GM10266 (cell line): ENCODE results near the gene C4orf50.

Experiments used
- DNase-seq: peaks from one replicate; pipeline ENCODE4 v3.0.0; 2012; ENCODE audit errors: extremely low spot score
- TF ChIP-seq, protein P1 (sequence below): IDR thresholded peaks from 2 replicates; pipeline ENCODE4 v1.5.1; 2012; ENCODE audit warnings: mild to moderate bottlenecking, low read depth; ENCODE audit not compliant: control insufficient read depth, insufficient read depth; ENCODE audit errors: missing control alignments

C4orf50 gene

DNA sequence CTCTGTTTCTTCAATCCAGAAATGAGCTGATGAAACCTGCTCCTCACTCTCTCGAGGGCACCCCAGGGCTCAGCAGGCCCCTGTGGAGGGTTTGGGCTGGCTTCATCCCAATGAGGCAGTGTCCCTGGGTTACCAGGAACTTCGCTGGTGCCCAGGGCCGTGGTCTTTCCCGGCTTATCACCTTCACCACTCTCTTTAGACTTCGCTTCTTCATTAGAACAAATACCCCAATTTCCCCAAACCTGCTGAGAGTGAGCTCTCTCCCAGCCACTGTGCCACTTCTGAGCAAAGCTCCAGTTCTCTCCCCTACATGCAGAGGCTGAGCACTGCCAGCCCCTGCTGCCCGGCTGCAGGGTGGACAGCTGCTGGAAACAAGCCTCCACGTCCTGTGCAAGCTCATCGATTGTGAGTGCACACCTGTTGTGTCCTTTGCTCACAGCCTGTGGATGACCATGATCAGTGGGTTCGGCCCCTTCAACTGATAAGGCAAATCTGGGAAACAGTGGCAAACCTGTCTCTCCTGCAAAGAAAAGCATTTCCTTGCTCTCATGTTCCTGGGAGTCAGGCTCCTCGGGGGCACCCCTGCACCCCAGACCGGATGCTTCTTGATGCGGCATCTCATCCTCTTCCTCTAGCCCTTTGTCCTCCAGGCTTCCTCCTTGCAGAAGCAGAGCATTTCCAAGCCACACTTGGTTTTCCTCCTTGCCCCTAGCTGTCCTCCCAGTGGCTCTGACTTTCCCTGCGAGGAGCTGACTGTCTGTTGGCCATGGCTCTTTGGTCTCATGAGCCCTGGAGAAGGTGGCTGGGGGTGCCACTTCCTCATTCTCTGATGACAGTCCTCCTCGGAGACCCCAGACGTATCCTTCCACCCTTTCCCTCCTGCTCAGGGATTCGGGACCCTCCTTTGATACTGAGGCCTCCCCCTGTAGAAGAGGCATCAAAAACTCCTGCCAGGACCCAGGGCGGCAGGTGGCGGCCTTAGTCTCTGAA lies 28.7 kb downstream of the C4orf50 start:
- TF ChIP-seq, protein P1, sequence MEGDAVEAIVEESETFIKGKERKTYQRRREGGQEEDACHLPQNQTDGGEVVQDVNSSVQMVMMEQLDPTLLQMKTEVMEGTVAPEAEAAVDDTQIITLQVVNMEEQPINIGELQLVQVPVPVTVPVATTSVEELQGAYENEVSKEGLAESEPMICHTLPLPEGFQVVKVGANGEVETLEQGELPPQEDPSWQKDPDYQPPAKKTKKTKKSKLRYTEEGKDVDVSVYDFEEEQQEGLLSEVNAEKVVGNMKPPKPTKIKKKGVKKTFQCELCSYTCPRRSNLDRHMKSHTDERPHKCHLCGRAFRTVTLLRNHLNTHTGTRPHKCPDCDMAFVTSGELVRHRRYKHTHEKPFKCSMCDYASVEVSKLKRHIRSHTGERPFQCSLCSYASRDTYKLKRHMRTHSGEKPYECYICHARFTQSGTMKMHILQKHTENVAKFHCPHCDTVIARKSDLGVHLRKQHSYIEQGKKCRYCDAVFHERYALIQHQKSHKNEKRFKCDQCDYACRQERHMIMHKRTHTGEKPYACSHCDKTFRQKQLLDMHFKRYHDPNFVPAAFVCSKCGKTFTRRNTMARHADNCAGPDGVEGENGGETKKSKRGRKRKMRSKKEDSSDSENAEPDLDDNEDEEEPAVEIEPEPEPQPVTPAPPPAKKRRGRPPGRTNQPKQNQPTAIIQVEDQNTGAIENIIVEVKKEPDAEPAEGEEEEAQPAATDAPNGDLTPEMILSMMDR: no peak

DNA sequence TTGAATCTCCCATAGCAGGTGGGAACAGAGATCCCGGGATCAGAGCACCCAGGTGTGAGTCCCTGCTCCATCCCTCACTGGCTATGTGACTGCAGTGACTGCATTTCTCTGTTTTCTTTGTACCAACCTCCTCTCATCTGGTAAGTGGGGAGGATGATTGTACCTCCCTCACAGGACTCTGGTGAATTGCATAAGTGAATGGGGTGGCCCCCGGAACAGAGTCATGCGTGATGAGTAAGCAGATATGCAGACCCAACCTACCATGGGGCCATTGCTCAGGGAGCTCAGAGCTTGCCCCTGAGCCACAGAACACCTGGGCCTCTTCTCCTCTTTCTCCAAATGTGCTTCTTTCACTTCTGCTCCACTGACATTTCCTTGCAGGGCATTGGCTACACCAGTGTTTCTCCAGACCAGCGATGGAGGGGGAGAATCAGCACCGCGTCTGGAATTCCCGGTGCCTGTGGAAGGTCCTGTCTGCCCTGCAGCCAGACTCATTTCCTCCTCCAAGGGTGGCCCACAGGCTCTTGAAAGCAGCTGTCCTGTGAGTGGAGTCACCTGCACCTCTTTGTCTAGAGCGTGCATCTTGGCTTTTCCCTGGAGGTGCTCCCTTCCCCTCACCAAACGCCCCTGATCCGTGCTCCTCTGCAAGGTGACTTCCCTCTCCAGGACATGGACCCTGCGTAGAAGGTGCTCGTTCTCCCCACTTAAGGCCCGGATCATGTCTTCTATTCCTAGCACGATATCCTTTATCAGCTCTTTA lies 30.0 kb downstream of the C4orf50 start:
- no peak for DNase-seq
- TF ChIP-seq, protein P1: no peak

More for the DNA sequence above, 28.7 kb downstream of the C4orf50 start:
- DNase-seq: no peak

DNA sequence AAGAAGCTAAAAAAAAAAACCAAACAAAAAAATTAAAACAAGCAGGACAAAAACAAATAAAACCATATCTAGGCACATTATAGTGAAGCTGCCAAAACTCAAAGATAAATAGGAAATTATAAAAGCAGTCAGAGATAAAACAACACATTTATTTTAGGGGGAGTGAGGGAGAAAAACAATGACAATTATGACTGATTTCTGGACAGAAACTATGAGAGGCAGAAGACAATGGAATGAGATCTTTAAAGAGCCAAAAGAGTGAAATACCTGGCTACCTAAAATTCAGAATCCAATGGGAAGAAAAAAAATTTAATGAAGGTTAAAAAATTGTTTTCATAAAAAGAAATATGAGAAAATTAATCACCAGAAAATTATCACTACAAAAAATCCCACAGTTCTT lies 33.4 kb downstream of the C4orf50 start:
- TF ChIP-seq, protein P1: no peak
- DNase-seq: no peak

DNA sequence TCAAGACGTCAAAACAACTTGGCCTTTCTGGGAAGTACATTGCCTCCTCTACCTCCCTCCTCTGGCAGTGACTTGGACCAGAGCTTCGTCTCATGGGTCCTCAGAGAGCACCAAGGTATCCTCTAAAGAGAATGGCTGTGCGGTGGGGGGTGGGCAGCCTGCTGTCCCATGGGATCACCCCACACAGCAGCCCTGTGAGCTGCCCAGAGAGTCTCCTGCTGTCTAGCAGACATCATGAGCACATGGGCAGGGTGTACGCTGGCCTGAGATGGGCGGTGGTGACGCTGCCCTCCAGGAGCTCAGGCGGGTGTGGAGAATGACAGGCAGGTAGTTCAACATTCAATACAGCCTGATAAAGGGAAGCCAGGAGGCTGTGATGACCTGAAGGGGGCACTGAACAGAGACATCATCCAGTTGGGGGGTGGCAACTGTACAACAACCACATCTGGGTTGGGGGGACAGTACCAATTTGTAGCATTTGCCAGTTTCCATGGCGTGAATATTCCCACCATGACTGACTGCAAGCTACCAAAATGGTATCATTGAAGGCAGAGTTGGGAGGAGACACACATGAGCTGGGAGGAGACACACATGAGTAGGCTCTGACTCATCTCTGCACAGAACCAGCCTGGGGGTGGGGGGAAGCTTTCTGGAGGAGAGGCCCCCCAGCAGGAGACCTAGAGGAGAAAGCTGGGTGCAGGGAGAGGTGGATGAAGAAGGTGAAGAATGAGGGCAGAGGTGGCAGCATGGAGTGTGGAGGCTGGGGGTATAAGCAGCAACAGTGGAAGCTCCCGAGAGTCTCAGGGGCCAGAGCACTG lies 35.9 kb downstream of the C4orf50 start:
- TF ChIP-seq, protein P1: no peak
- DNase-seq: no peak

DNA sequence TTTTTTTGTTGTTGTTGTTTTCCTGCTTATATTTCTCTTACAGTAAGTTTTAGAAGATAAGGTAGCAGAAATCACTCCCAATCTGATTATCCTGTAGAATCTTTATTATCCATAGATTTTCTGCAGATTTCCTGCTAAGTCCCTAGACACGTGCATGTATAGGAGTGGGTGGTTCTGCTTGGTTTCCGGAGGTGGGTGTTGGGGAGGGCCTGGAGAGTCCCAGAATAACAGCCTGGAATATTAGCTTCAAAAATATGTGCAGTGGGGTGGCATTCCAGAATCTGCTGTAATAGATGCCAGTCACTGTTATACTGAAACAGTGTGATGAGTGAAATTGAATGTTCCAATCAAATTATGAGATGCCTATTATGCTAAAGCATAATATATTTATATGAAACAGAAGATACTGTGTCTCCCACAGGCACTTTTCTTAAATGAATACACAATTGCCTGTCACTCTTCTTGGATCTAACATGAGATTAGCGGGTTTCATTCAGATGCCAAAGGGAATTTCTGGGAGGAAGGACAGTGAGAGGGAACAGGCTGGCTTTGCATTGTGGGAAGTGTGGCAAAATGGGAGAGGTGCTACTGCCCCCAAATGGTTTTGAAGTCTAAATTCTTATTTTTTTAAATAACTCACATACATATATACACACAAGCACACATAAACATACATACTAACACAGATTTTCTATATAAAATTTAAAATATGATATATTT lies 37.6 kb downstream of the C4orf50 start:
- TF ChIP-seq, protein P1: no peak
- no peak for DNase-seq

DNA sequence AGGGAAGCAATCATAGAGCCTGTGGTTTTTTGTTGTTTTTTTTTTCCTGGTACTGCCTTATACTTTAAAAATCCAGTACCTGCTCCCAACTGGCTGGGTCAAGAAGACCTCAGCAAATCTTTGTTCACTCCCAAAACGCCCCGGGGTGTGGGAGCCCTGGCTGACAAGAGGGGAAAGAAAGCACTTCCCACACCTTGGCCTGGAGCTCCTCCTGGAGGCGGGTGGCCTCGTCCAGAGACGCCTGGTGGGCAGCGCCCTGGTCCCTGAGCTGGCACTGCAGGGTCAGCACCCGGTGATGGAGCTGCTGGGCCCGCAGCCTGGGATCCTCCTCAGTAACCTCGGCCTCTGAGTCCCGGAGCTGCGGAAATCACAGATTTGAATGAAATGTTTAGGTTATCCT lies 38.2 kb downstream of the C4orf50 start:
- DNase-seq: no peak
- TF ChIP-seq, protein P1: no peak
